Panc1 (cell line): ENCODE measurements around the gene HLA-DOA.

ENCODE experiments used
- TF ChIP-seq, protein P1 (sequence below): fragments of 450-650 bp; IDR thresholded peaks from 2 replicates; pipeline ENCODE4 v1.5.1; 2017; ENCODE audit warnings: mild to moderate bottlenecking
- TF ChIP-seq, protein P2 (sequence below), 2 experiments: IDR thresholded peaks; 2 replicates each; pipeline ENCODE4 v1.6.1; 2011 to 2012; ENCODE audit warnings: low read depth in 2 of 2, control low read depth in 1 of 2, low read length in 1 of 2, mild to moderate bottlenecking in 1 of 2, moderate library complexity in 1 of 2; ENCODE audit not compliant: insufficient read depth in 1 of 2

- TF ChIP-seq, protein P1, sequence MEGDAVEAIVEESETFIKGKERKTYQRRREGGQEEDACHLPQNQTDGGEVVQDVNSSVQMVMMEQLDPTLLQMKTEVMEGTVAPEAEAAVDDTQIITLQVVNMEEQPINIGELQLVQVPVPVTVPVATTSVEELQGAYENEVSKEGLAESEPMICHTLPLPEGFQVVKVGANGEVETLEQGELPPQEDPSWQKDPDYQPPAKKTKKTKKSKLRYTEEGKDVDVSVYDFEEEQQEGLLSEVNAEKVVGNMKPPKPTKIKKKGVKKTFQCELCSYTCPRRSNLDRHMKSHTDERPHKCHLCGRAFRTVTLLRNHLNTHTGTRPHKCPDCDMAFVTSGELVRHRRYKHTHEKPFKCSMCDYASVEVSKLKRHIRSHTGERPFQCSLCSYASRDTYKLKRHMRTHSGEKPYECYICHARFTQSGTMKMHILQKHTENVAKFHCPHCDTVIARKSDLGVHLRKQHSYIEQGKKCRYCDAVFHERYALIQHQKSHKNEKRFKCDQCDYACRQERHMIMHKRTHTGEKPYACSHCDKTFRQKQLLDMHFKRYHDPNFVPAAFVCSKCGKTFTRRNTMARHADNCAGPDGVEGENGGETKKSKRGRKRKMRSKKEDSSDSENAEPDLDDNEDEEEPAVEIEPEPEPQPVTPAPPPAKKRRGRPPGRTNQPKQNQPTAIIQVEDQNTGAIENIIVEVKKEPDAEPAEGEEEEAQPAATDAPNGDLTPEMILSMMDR, result no peak
- TF ChIP-seq, protein P2, sequence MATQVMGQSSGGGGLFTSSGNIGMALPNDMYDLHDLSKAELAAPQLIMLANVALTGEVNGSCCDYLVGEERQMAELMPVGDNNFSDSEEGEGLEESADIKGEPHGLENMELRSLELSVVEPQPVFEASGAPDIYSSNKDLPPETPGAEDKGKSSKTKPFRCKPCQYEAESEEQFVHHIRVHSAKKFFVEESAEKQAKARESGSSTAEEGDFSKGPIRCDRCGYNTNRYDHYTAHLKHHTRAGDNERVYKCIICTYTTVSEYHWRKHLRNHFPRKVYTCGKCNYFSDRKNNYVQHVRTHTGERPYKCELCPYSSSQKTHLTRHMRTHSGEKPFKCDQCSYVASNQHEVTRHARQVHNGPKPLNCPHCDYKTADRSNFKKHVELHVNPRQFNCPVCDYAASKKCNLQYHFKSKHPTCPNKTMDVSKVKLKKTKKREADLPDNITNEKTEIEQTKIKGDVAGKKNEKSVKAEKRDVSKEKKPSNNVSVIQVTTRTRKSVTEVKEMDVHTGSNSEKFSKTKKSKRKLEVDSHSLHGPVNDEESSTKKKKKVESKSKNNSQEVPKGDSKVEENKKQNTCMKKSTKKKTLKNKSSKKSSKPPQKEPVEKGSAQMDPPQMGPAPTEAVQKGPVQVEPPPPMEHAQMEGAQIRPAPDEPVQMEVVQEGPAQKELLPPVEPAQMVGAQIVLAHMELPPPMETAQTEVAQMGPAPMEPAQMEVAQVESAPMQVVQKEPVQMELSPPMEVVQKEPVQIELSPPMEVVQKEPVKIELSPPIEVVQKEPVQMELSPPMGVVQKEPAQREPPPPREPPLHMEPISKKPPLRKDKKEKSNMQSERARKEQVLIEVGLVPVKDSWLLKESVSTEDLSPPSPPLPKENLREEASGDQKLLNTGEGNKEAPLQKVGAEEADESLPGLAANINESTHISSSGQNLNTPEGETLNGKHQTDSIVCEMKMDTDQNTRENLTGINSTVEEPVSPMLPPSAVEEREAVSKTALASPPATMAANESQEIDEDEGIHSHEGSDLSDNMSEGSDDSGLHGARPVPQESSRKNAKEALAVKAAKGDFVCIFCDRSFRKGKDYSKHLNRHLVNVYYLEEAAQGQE (IDR thresholded peaks at IDR 0.05; ENCODE audit: insufficient read depth in 1 of 2, low read depth in 2 of 2, low read length in 1 of 2), result no peak
Observed at GRCh38 chr6:32982702-32983492, 26.5 kb downstream of the HLA-DOA start.
